Omental fat pad (tissue), 4 donors: ENCODE data around the gene NCOA7. TPM values are rescaled to one million over a fixed set of nuclear protein-coding genes. Genes with fewer than 3 reads are reported as not detected.

Experiments used
- ATAC-seq: fragments of 150-250 bp; one replicate; pipeline ENCODE4 v1.9.1; 2016; ENCODE audit warnings: mild to moderate bottlenecking, moderate library complexity; ENCODE audit not compliant: low FRiP score
- DNase-seq: peaks from one replicate; pipeline ENCODE4 v3.0.0-alpha.2; 2019; ENCODE audit warnings: low spot score
- CTCF ChIP-seq, 3 donors: fragments of 450-650 bp; IDR thresholded peaks; one replicate each; pipeline ENCODE4 v1.5.1; 2016 to 2017; ENCODE audit warnings: antibody characterized with exemption in 3 of 3, mild to moderate bottlenecking in 3 of 3, moderate library complexity in 2 of 3
- total RNA-seq, 4 donors: library from RNA; depleted of rRNA; stranded (reverse); fragments of >200 nt; gene quantifications; one replicate each; pipeline ENCODE4 v1.1.0, GENCODE V29; 2016

The NCOA7 gene
- total RNA-seq, 4 donors from 2014 or later: 35.3 to 137 (median 53.1) TPM

- ATAC-seq: peak; percentile 97
These were observed 41.4 kb upstream of the NCOA7 start, which contains the start of gene HEY2 for GRCh38 chr6:125749173-125749864. Gene HEY2, plus strand, starts transcription at chr6:125749632. Its CDS starts 145 bp downstream, at chr6:125749777.

GRCh38 chr6:125749865-125750691, 40.7 kb upstream of the NCOA7 start:
- DNase-seq (no peak), ATAC-seq (peak; percentile 9)
- TF ChIP-seq CTCF (IDR thresholded peaks at IDR 0.05): no peak

More at GRCh38 chr6:125749173-125749864, 41.4 kb upstream of the NCOA7 start, which contains the start of gene HEY2:
- DNase-seq: peak; percentile 78
- TF ChIP-seq CTCF (IDR thresholded peaks at IDR 0.05): peak in 1 of 3 donors; percentile 4

- DNase-seq: no peak
- no peak for TF ChIP-seq CTCF (IDR thresholded peaks at IDR 0.05)
These were observed 39.9 kb upstream of the NCOA7 start for GRCh38 chr6:125750692-125751333.

GRCh38 chr6:125751334-125751916, 39.3 kb upstream of the NCOA7 start:
- DNase-seq: no peak
- ATAC-seq: no peak
- TF ChIP-seq CTCF (IDR thresholded peaks at IDR 0.05): no peak

More at GRCh38 chr6:125750692-125751333, 39.9 kb upstream of the NCOA7 start:
- no peak for ATAC-seq

GRCh38 chr6:125752773-125753172, 38.0 kb upstream of the NCOA7 start:
- DNase-seq: no peak
- no peak for TF ChIP-seq CTCF (IDR thresholded peaks at IDR 0.05)
- no peak for ATAC-seq

- ATAC-seq (no peak), DNase-seq (no peak)
- no peak for TF ChIP-seq CTCF (IDR thresholded peaks at IDR 0.05)
These were observed 37.4 kb upstream of the NCOA7 start for GRCh38 chr6:125753218-125753936.
